DOHH2 (cell line): ENCODE data around the gene CDH16.

Experiments used
- H3F3A ChIP-seq: fragments of 200-600 bp; sonication (generic), shearing (Covaris generic); 2 replicates; pipeline ENCODE4 v1.6.0; 2016; ENCODE audit warnings: antibody characterized with exemption, mild to moderate bottlenecking; ENCODE audit not compliant: control insufficient read depth, insufficient read depth
- H3K27ac ChIP-seq: fragments of 200-600 bp; sonication (generic); 2 replicates; pipeline ENCODE4 v1.5.1; 2014; ENCODE audit warnings: low read depth, mild to moderate bottlenecking, low read length, moderate library complexity
- H3K27me3 ChIP-seq: fragments of 200-600 bp; sonication (generic); 2 replicates; pipeline ENCODE4 v1.6.1; 2014; ENCODE audit warnings: mild to moderate bottlenecking, low read length, mixed read lengths; ENCODE audit not compliant: control insufficient read depth
- H3K36me3 ChIP-seq: fragments of 200-600 bp; sonication (generic); 2 replicates; pipeline ENCODE4 v1.6.1; 2014; ENCODE audit warnings: mild to moderate bottlenecking, low read length, moderate library complexity, mixed read lengths; ENCODE audit not compliant: control insufficient read depth
- H3K4me1 ChIP-seq: fragments of 200-600 bp; sonication (generic); 2 replicates; pipeline ENCODE4 v1.6.1; 2014; ENCODE audit warnings: mild to moderate bottlenecking, low read length, mixed read lengths; ENCODE audit not compliant: control insufficient read depth
- H3K4me2 ChIP-seq: fragments of 200-600 bp; sonication (generic); 2 replicates; pipeline ENCODE4 v1.6.0; 2014; ENCODE audit warnings: mild to moderate bottlenecking, low read length, moderate library complexity
- H3K4me3 ChIP-seq: fragments of 200-600 bp; sonication (generic); 2 replicates; pipeline ENCODE4 v1.5.1; 2014; ENCODE audit warnings: mild to moderate bottlenecking, low read length, mixed read lengths
- H3K79me2 ChIP-seq: fragments of 200-600 bp; sonication (generic); 2 replicates; pipeline ENCODE4 v1.6.1; 2014; ENCODE audit warnings: mild to moderate bottlenecking, low read length, mixed read lengths; ENCODE audit not compliant: control insufficient read depth
- H3K9me2 ChIP-seq: fragments of 200-600 bp; sonication (generic); replicated peaks from 2 replicates; pipeline ENCODE4 v1.6.1; 2014; ENCODE audit warnings: mild to moderate bottlenecking, low read length, mixed read lengths; ENCODE audit not compliant: control insufficient read depth
- H3K9me3 ChIP-seq: fragments of 200-600 bp; sonication (generic); 2 replicates; pipeline ENCODE4 v1.6.1; 2014; ENCODE audit warnings: antibody characterized with exemption, low read length, mixed read lengths; ENCODE audit not compliant: control insufficient read depth, insufficient read depth
- H4K20me1 ChIP-seq: fragments of 200-600 bp; sonication (generic); 2 replicates; pipeline ENCODE4 v1.6.0; 2014; ENCODE audit warnings: low read depth, mild to moderate bottlenecking, antibody characterized with exemption, low read length, moderate library complexity; ENCODE audit not compliant: control insufficient read depth, insufficient read depth
- EZH2phosphoT487 ChIP-seq: fragments of 200-600 bp; sonication (generic); IDR thresholded peaks from 2 replicates; pipeline ENCODE4 v1.6.1; 2017; ENCODE audit warnings: borderline replicate concordance, mild to moderate bottlenecking, antibody characterized with exemption, low read length, moderate library complexity, mixed read lengths
- TF ChIP-seq, protein P1 (sequence below): fragments of 200-600 bp; sonication (generic); IDR thresholded peaks from one replicate; pipeline ENCODE4 v1.5.1; 2014; ENCODE audit warnings: antibody characterized with exemption, mild to moderate bottlenecking, low read depth, low read length; ENCODE audit not compliant: poor library complexity, severe bottlenecking

Gene CDH16

DNA sequence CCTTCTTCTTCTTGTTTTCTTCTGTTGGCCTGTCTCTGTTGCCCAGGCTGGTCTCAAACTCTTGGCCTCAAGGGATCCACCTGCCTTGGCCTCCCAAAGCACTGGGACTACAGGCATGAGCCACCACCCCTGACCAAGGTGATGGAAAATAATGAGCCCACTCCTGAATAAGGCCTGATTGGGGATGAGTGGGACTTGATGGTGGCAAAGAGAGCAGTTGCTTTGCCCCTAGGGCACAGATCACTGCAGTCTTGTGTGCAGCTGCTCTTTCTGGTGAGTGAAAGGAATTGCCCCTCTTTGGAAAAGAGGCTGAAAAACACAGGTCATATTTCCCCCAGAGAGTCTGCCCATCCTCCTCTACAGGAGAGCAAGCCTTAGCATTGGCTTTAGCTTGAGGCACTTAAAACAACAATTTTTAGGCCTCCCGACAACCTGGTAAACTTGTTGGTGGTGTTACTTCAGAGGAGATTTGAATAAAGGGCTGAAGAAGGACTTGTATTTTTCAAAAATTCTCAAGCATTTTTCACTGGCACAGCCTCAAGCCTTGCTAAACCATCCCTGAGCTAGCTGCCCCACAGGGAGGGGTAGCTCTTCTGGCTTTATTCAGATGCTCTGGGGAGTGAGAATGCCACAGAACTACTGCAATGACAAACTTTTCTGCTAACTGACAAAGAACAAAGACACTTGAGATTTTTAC lies 44.5 kb downstream of the CDH16 start:
- Histone ChIP-seq H3K9me2 (no peaks in the 10 kb centered on the region), H3K4me1 (peaks cover 49% of the 10 kb centered on the region), H3K9me3 (no peaks in the 10 kb centered on the region), H3K79me2 (no peaks in the 10 kb centered on the region), H3K4me2 (no peak overlapping the region), H4K20me1 (no peaks in the 10 kb centered on the region), H3K4me3 (no peak overlapping the region), H3K36me3 (no peaks in the 10 kb centered on the region), H3F3A (peaks cover 9% of the 10 kb centered on the region), H3K27me3 (no peaks in the 10 kb centered on the region), H3K27ac (peak overlapping the region; percentile 18)
- TF ChIP-seq, protein P1, sequence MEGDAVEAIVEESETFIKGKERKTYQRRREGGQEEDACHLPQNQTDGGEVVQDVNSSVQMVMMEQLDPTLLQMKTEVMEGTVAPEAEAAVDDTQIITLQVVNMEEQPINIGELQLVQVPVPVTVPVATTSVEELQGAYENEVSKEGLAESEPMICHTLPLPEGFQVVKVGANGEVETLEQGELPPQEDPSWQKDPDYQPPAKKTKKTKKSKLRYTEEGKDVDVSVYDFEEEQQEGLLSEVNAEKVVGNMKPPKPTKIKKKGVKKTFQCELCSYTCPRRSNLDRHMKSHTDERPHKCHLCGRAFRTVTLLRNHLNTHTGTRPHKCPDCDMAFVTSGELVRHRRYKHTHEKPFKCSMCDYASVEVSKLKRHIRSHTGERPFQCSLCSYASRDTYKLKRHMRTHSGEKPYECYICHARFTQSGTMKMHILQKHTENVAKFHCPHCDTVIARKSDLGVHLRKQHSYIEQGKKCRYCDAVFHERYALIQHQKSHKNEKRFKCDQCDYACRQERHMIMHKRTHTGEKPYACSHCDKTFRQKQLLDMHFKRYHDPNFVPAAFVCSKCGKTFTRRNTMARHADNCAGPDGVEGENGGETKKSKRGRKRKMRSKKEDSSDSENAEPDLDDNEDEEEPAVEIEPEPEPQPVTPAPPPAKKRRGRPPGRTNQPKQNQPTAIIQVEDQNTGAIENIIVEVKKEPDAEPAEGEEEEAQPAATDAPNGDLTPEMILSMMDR: no peak
- TF ChIP-seq EZH2phosphoT487: no peak

DNA sequence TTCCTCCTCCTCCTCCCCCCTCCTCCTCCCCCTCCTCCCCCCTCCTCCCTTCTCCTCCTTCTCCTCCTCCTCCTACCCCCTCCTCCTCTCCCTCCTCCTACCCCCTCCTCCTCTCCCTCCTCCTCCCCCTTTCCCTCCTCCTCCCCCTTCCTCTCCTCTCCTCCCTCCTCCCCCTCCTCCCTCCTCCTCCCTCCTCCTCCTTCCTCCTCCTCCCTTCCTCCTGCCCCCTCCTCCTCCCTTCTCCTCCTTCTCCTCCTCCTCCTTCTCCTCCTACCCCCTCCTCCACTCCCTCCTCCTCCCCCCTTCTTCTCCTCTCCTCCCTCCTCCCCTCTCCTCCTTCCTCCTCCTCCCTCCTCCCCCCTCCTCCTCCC lies 45.0 kb downstream of the CDH16 start:
- no peaks in the 10 kb centered on the region for H3K27me3 ChIP-seq
- peaks cover 47% of the 10 kb centered on the region for H3K4me1 ChIP-seq
- peaks cover 9% of the 10 kb centered on the region for H3F3A ChIP-seq
- H3K4me3 ChIP-seq: no peak overlapping the region; the same call in 1 of the 2 replicates
- TF ChIP-seq EZH2phosphoT487: no peak
- TF ChIP-seq, protein P1: no peak
- no peaks in the 10 kb centered on the region for H3K9me3 ChIP-seq
- H3K9me2 ChIP-seq: no peaks in the 10 kb centered on the region
- H3K4me2 ChIP-seq: peak overlapping the region; percentile 90; the same call in 1 of the 2 replicates
- peak overlapping the region; percentile 50; the same call in 1 of the 2 replicates for H3K27ac ChIP-seq
- no peaks in the 10 kb centered on the region for H3K36me3 ChIP-seq
- H3K79me2 ChIP-seq: no peaks in the 10 kb centered on the region
- H4K20me1 ChIP-seq: no peaks in the 10 kb centered on the region

DNA sequence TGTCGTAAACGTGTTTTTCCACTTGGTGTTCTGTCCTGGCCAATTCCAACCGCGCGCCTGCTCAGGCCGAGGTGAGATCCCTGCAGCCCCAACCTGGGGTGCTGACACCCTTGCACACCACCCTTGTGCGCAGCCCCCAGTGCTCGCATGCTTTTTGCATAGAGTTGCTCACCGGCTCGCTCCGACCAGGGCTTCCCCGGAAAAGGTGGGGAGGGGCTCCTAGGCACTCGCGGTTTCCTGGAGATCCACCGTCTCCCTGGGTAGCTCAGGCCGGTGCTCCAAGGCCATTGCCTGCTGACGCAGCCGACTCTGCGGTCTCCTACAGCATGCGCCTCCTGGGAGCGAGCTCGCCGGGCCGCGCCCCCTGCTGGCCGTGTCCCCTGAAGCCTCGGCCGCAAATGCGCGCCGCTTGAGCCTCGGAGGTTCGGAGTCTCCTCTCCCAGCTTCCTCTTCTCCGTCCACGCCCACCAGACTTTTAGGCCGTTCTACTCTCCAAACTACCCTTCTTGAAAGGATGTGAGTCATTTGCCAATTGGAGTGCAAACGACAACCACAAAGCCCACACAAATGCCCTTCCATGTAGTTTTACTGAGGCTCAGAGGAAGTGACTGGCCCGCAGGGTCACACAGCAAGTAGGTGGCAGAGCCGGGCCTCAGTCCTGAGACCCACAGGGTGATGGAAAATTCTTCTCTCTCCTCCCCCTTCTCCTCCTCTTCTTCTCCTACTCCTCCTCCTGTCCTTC lies 45.6 kb downstream of the CDH16 start:
- Histone ChIP-seq H3K79me2 (no peaks in the 10 kb centered on the region), H3K4me2 (peak overlapping the region; percentile 90), H3K4me3 (peak overlapping the region; percentile 75), H3F3A (peaks cover 9% of the 10 kb centered on the region), H3K9me2 (no peaks in the 10 kb centered on the region), H3K27me3 (no peaks in the 10 kb centered on the region), H3K9me3 (no peaks in the 10 kb centered on the region), H3K27ac (peak overlapping the region; percentile 50), H3K4me1 (peaks cover 42% of the 10 kb centered on the region), H3K36me3 (no peaks in the 10 kb centered on the region), H4K20me1 (no peaks in the 10 kb centered on the region)
- TF ChIP-seq EZH2phosphoT487: no peak; the same call in 1 of the 2 replicates
- TF ChIP-seq, protein P1: peak; percentile 99
